Measurements from ENCODE around the gene ANKEF1. TPM values are rescaled to one million over a fixed set of nuclear protein-coding genes. Genes with fewer than 3 reads are reported as not detected.
A peak's percentile ranks its signal among the peaks of the same experiment; 100 is the strongest.
"Not testable (repeated sequence)": the region's sequence is repeated elsewhere in the genome, so short reads cannot be mapped to it uniquely, and the experiment has no call there.

ANKEF1 gene
- total RNA-seq, 1 donor from 2014 or later: 0.73 TPM

GRCh38 chr20:10023911-10024310 lies 10.9 kb upstream of the ANKEF1 start:
- DNase-seq (no peak), ATAC-seq (ENCODE audit: poor library complexity) (no peak)
- intact Hi-C loops (cut with DNase I): no loop called here

GRCh38 chr20:10031451-10032215 lies 3.2 kb upstream of the ANKEF1 start:
- ATAC-seq (ENCODE audit: poor library complexity); DNase-seq; intact Hi-C loops (cut with DNase I): not testable (repeated sequence)

GRCh38 chr20:10032269-10032668 lies 2.5 kb upstream of the ANKEF1 start:
- ATAC-seq (ENCODE audit: poor library complexity); intact Hi-C loops (cut with DNase I); DNase-seq: not testable (repeated sequence)

- ATAC-seq (ENCODE audit: poor library complexity) (no peak), DNase-seq (no peak)
- intact Hi-C loops (cut with DNase I): no loop called here
These were observed 709 bp upstream of the ANKEF1 start for GRCh38 chr20:10033905-10034650.

GRCh38 chr20:10036321-10036720 lies 1.5 kb downstream of the ANKEF1 start:
- intact Hi-C loops (cut with DNase I); DNase-seq; ATAC-seq (ENCODE audit: poor library complexity): not testable (repeated sequence)

- ATAC-seq (ENCODE audit: poor library complexity): no peak
- intact Hi-C loops (cut with DNase I): no loop called here
- DNase-seq: no peak
These were observed 5.5 kb downstream of the ANKEF1 start for GRCh38 chr20:10040070-10040975.

- intact Hi-C loops (cut with DNase I): no loop called here
- ATAC-seq (ENCODE audit: poor library complexity): no peak
- no peak for DNase-seq
These were observed 7.3 kb downstream of the ANKEF1 start for GRCh38 chr20:10042086-10042485.

- DNase-seq: no peak
- intact Hi-C loops (cut with DNase I): no loop called here
- no peak for ATAC-seq (ENCODE audit: poor library complexity)
These were observed 12.6 kb downstream of the ANKEF1 start for GRCh38 chr20:10047427-10047826.

- intact Hi-C loops (cut with DNase I): no loop called here
- no peak for ATAC-seq (ENCODE audit: poor library complexity)
- no peak for DNase-seq
These were observed 16.4 kb downstream of the ANKEF1 start for GRCh38 chr20:10051185-10051584.

GRCh38 chr20:10059006-10059405 lies 24.2 kb downstream of the ANKEF1 start:
- DNase-seq: no peak
- intact Hi-C loops (cut with DNase I): no loop called here
- no peak for ATAC-seq (ENCODE audit: poor library complexity)

GRCh38 chr20:10060226-10060625 lies 25.4 kb downstream of the ANKEF1 start:
- no peak for ATAC-seq (ENCODE audit: poor library complexity)
- no peak for DNase-seq
- intact Hi-C loops (cut with DNase I): no loop called here

- DNase-seq (no peak), ATAC-seq (ENCODE audit: poor library complexity) (no peak)
- intact Hi-C loops (cut with DNase I): no loop called here
These were observed 26.9 kb downstream of the ANKEF1 start for GRCh38 chr20:10061641-10062040.

GRCh38 chr20:10063482-10063881 lies 28.7 kb downstream of the ANKEF1 start:
- DNase-seq: no peak
- intact Hi-C loops (cut with DNase I): no loop called here
- no peak for ATAC-seq (ENCODE audit: poor library complexity)

- ATAC-seq (ENCODE audit: poor library complexity) (no peak), DNase-seq (no peak)
- intact Hi-C loops (cut with DNase I): no loop called here
These were observed 29.8 kb downstream of the ANKEF1 start for GRCh38 chr20:10064611-10065010.

GRCh38 chr20:10065154-10065833 lies 30.5 kb downstream of the ANKEF1 start:
- no peak for ATAC-seq (ENCODE audit: poor library complexity)
- DNase-seq: no peak
- intact Hi-C loops (cut with DNase I): no loop called here

- DNase-seq (no peak), ATAC-seq (ENCODE audit: poor library complexity) (no peak)
- intact Hi-C loops (cut with DNase I): no loop called here
These were observed 32.5 kb downstream of the ANKEF1 start for GRCh38 chr20:10067321-10067720.

- peak; percentile 44 for DNase-seq
- ATAC-seq (ENCODE audit: poor library complexity): no peak
- intact Hi-C loops (cut with DNase I): no loop called here
These were observed 39.7 kb downstream of the ANKEF1 start for GRCh38 chr20:10074513-10074912.

GRCh38 chr20:10075606-10076005 lies 40.8 kb downstream of the ANKEF1 start:
- no peak for DNase-seq
- no peak for ATAC-seq (ENCODE audit: poor library complexity)
- intact Hi-C loops (cut with DNase I): no loop called here

All from Right ventricle myocardium superior (tissue), 1 donor.